GM19240 (cell line): ENCODE data around the gene RNF207.
A peak's percentile ranks its signal among the peaks of the same experiment; 100 is the strongest.

Experiments
- DNase-seq: peaks from one replicate; pipeline ENCODE4 v3.0.0; 2011; ENCODE audit warnings: low spot score; ENCODE audit not compliant: insufficient read length

Gene RNF207

GRCh38 chr1:6172549-6172948, 33.4 kb upstream of the RNF207 start:
- DNase-seq: no peak

- no peak for DNase-seq
These were observed 31.1 kb upstream of the RNF207 start for GRCh38 chr1:6174621-6175410.

- no peak for DNase-seq
These were observed 30.5 kb upstream of the RNF207 start for GRCh38 chr1:6175411-6175828.

- no peak for DNase-seq
These were observed 29.1 kb upstream of the RNF207 start for GRCh38 chr1:6176779-6177178.

- peak; percentile 1 for DNase-seq
These were observed 28.1 kb upstream of the RNF207 start for GRCh38 chr1:6177681-6178380.

- DNase-seq: peak; percentile 2
These were observed 27.0 kb upstream of the RNF207 start for GRCh38 chr1:6178751-6179563.

GRCh38 chr1:6179564-6180175, 26.2 kb upstream of the RNF207 start:
- no peak for DNase-seq

GRCh38 chr1:6180268-6180706, 25.6 kb upstream of the RNF207 start, which contains the start of gene CHD5:
TSS of gene CHD5 (minus strand) at chr1:6180321. CDS start at chr1:6180023, 298 bp downstream.
- peak; percentile 10 for DNase-seq

- DNase-seq: peak; percentile 3
These were observed 25.1 kb upstream of the RNF207 start for GRCh38 chr1:6180707-6181311.

- peak; percentile 2 for DNase-seq
These were observed 24.6 kb upstream of the RNF207 start for GRCh38 chr1:6181347-6181770.

GRCh38 chr1:6183520-6183989, 22.4 kb upstream of the RNF207 start:
- no peak for DNase-seq

GRCh38 chr1:6184083-6184783, 21.7 kb upstream of the RNF207 start:
- DNase-seq: no peak

GRCh38 chr1:6185151-6185550, 20.8 kb upstream of the RNF207 start:
- no peak for DNase-seq

- no peak for DNase-seq
These were observed 20.1 kb upstream of the RNF207 start for GRCh38 chr1:6185635-6186382.

GRCh38 chr1:6188466-6188865, 17.5 kb upstream of the RNF207 start:
- DNase-seq: no peak

GRCh38 chr1:6191968-6192367, 14.0 kb upstream of the RNF207 start:
- no peak for DNase-seq

- DNase-seq: no peak
These were observed 8.0 kb upstream of the RNF207 start for GRCh38 chr1:6197746-6198427.

- no peak for DNase-seq
These were observed 7.1 kb upstream of the RNF207 start for GRCh38 chr1:6198646-6199297.
